ENCODE data around the gene PPP6R2. TPM values are rescaled to one million over a fixed set of nuclear protein-coding genes. Genes with fewer than 3 reads are reported as not detected.

PPP6R2 gene
- total RNA-seq, 1 experiment from 2014 or later: 42.6 TPM

DNA sequence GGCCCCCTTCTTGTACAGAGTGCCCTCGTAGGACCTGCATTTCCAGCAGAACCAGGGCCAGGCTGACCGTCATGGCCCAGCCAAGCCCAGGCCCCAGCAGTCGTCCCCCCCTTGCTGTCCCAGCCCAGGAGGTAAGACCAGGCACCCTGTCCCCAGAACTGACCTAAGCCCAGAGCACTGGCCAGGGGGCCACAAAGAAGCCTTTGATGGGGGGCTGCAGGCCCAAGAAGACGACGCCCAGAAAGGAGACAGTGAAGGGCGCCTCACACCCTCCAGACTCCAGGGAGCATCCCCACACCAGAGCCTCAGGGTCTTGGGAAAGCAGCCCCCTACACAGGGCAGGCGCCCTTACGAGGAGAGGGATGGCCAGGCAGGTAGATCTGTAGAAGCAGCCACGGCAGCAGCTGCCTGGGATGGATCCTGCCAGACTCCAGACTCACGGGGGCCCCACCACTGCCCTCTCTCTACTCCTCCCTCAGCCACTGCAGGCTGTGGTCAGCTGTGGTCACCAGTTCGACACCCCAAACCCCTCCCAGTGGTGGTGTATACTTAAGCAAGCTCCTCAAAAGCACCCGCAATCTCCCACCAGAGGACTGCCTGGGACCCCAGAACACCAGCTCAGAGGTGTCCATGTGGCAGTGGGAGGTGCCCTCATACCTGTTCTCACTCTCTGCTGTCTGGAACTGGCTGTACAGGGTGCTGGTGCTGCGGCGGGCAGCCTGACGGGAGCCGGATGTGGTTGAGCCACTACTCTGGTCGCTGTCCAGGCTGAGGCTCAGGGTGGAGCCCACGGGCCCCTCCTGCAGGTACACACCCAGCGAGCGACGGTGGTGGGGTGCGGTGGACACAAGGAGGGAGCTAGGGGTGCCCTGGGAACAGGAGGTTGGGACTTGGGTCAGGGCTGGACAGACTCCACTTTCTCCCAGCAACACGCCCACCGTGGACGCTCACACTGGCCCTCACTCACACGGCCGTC, 104.7 kb downstream of the PPP6R2 start:
- no peak overlapping the region for H4K91ac ChIP-seq (ENCODE audit: insufficient read length, low read depth, low read length)
- H3T11ph ChIP-seq (ENCODE audit: low read length): no peak overlapping the region
- no peaks in the 10 kb centered on the region for H3K27me3 ChIP-seq (ENCODE audit: insufficient read depth, low read length)
- Mint-ChIP-seq H3K4me3 (no peak overlapping the region; a peak in 1 of 5 replicates), H3K9me3 (no peaks in the 10 kb centered on the region), H3K36me3 (ENCODE audit: insufficient read depth in 1 of 3, low read depth in 3 of 3) (peaks cover 10 to 66% (median 51%) of the 10 kb centered on the region in 3 experiments; a peak in 6 of 7 replicates), H3K4me1 (peaks cover 3 to 11% of the 10 kb centered on the region in 2 experiments; a peak in 3 of 4 replicates), H3K27ac (peak overlapping the region in 1 of 3 experiments; percentile 62; a peak in 3 of 7 replicates), H3K27me3 (ENCODE audit: low read depth) (no peaks in the 10 kb centered on the region)
- H4K5ac ChIP-seq (ENCODE audit: insufficient read length, low read depth, low read length): no peak overlapping the region
- no peak overlapping the region for H2BK5ac ChIP-seq (ENCODE audit: insufficient read length, low read length)
- no peaks in the 10 kb centered on the region for H4K20me1 ChIP-seq (ENCODE audit: control insufficient read depth, insufficient read depth, insufficient read length)
- H3K79me1 ChIP-seq (ENCODE audit: insufficient read depth, low read depth, low read length, poor library complexity, severe bottlenecking): no peaks in the 10 kb centered on the region
- H2AK5ac ChIP-seq (ENCODE audit: insufficient read length, low read length): no peak overlapping the region
- H3K14ac ChIP-seq (ENCODE audit: insufficient read depth, low read length): no peak overlapping the region
- H3K9me3 ChIP-seq (ENCODE audit: control insufficient read depth, low read depth, low read length): no peaks in the 10 kb centered on the region
- WGBS (ENCODE audit: extremely low coverage, insufficient read length, low lambda C conversion rate): no CpG with 5 or more reads among the region's 27 CpGs
- H2BK12ac ChIP-seq (ENCODE audit: insufficient read length, low read depth, low read length): no peak overlapping the region
- H2BK15ac ChIP-seq (ENCODE audit: low read depth, low read length): no peak overlapping the region
- no peaks in the 10 kb centered on the region for H3K4me1 ChIP-seq (ENCODE audit: insufficient read depth, low read length)
- H4K8ac ChIP-seq (replicated peaks; ENCODE audit: insufficient read length, low read depth, low read length): no peak overlapping the region
- no peak overlapping the region for H3K4me2 ChIP-seq (ENCODE audit: insufficient read depth, insufficient read length, low read length)
- no peak overlapping the region for H3K56ac ChIP-seq (ENCODE audit: insufficient read length, low read depth, low read length)
- no peak overlapping the region for H3K9ac ChIP-seq (ENCODE audit: extremely low read depth, insufficient read length, low read length)
- H2AFZ ChIP-seq (ENCODE audit: low read length): no peak overlapping the region
- no peak overlapping the region for H2BK20ac ChIP-seq (ENCODE audit: low read depth, low read length, poor library complexity, severe bottlenecking)
- no peak overlapping the region for H3K27ac ChIP-seq (ENCODE audit: insufficient read length, low read depth, low read length)
- no peak overlapping the region for H3K23ac ChIP-seq (ENCODE audit: insufficient read length, low read depth, low read length)
- H2BK120ac ChIP-seq (ENCODE audit: low read depth, low read length, poor library complexity, severe bottlenecking): no peak overlapping the region
- DNase-seq: no peak
- no peak overlapping the region for H3K4ac ChIP-seq (ENCODE audit: low read depth, low read length)
- H3K23me2 ChIP-seq (ENCODE audit: insufficient read length, low read depth, low read length, poor library complexity, severe bottlenecking): no peaks in the 10 kb centered on the region
- no peaks in the 10 kb centered on the region for H3K79me2 ChIP-seq (ENCODE audit: insufficient read depth, low read length)
- TF ChIP-seq CTCF (conservative IDR thresholded peaks at IDR 0.05): no peak
- no peak overlapping the region for H3K18ac ChIP-seq (ENCODE audit: insufficient read length, low read depth, low read length)

Measured in H9 (cell line).